Transverse colon (tissue), 3 donors: ENCODE results near the gene WDR74.

Experiments used
- CTCF ChIP-seq, 5 experiments: fragments of 200-600 bp in 3 of 5; fragments of 450-650 bp in 2 of 5; sonication (generic) in 3 of 5; IDR thresholded peaks; 1 replicate in 2 of 5; 2 replicates in 3 of 5; pipeline ENCODE4 v1.5.1; 2016 to 2017; ENCODE audit warnings: antibody characterized with exemption in 5 of 5, inconsistent platforms in 3 of 5, mild to moderate bottlenecking in 2 of 5, moderate library complexity in 1 of 5
- POLR2A ChIP-seq: fragments of 450-650 bp; IDR thresholded peaks from one replicate; pipeline ENCODE4 v1.6.1; 2016; ENCODE audit warnings: antibody characterized with exemption, mild to moderate bottlenecking, moderate library complexity

- TF ChIP-seq POLR2A: no peak
- TF ChIP-seq CTCF (IDR thresholded peaks at IDR 0.05): no peak
These were observed 13.3 kb upstream of the WDR74 start for GRCh38 chr11:62852523-62853188.
